Measurements from ENCODE around the gene NKD2.

NKD2 gene

GRCh38 chr5:978693-979092, 29.9 kb upstream of the NKD2 start:
- DNase-seq (ENCODE audit: low read depth in 1 of 2, low spot score in 1 of 2): no peak

GRCh38 chr5:979100-979817, 29.3 kb upstream of the NKD2 start:
- no peak for DNase-seq (ENCODE audit: low read depth in 1 of 2, low spot score in 1 of 2)

- no peak for DNase-seq (ENCODE audit: low read depth in 1 of 2, low spot score in 1 of 2)
Observed at GRCh38 chr5:980001-980588, 28.5 kb upstream of the NKD2 start.

- DNase-seq (ENCODE audit: low read depth in 1 of 2, low spot score in 1 of 2): no peak
Observed at GRCh38 chr5:980966-981365, 27.6 kb upstream of the NKD2 start.

- DNase-seq (ENCODE audit: low read depth in 1 of 2, low spot score in 1 of 2): no peak
Observed at GRCh38 chr5:981456-981855, 27.1 kb upstream of the NKD2 start.

GRCh38 chr5:982377-983237, 26.0 kb upstream of the NKD2 start:
- DNase-seq (ENCODE audit: low read depth in 1 of 2, low spot score in 1 of 2): no peak

- DNase-seq (ENCODE audit: low read depth in 1 of 2, low spot score in 1 of 2): no peak
Observed at GRCh38 chr5:983238-983524, 25.4 kb upstream of the NKD2 start.

- no peak for DNase-seq (ENCODE audit: low read depth in 1 of 2, low spot score in 1 of 2)
Observed at GRCh38 chr5:983568-983967, 25.0 kb upstream of the NKD2 start.

- DNase-seq (ENCODE audit: low read depth in 1 of 2, low spot score in 1 of 2): no peak
Observed at GRCh38 chr5:984774-985173, 23.8 kb upstream of the NKD2 start.

- no peak for DNase-seq (ENCODE audit: low read depth in 1 of 2, low spot score in 1 of 2)
Observed at GRCh38 chr5:987761-988160, 20.8 kb upstream of the NKD2 start.

- DNase-seq (ENCODE audit: low read depth in 1 of 2, low spot score in 1 of 2): no peak
Observed at GRCh38 chr5:988322-988721, 20.3 kb upstream of the NKD2 start.

- DNase-seq (ENCODE audit: low read depth in 1 of 2, low spot score in 1 of 2): no peak
Observed at GRCh38 chr5:989961-990530, 18.6 kb upstream of the NKD2 start.

- no peak for DNase-seq (ENCODE audit: low read depth in 1 of 2, low spot score in 1 of 2)
Observed at GRCh38 chr5:991472-992267, 16.9 kb upstream of the NKD2 start.

- no peak for DNase-seq (ENCODE audit: low read depth in 1 of 2, low spot score in 1 of 2)
Observed at GRCh38 chr5:994272-994607, 14.4 kb upstream of the NKD2 start.

- no peak for DNase-seq (ENCODE audit: low read depth in 1 of 2, low spot score in 1 of 2)
Observed at GRCh38 chr5:994821-995220, 13.8 kb upstream of the NKD2 start.

- DNase-seq (ENCODE audit: low read depth in 1 of 2, low spot score in 1 of 2): no peak
Observed at GRCh38 chr5:995318-995717, 13.3 kb upstream of the NKD2 start.

GRCh38 chr5:997001-997474, 11.6 kb upstream of the NKD2 start:
- DNase-seq (ENCODE audit: low read depth in 1 of 2, low spot score in 1 of 2): no peak

- DNase-seq (ENCODE audit: low read depth in 1 of 2, low spot score in 1 of 2): no peak
Observed at GRCh38 chr5:997711-998110, 10.9 kb upstream of the NKD2 start.

- DNase-seq (ENCODE audit: low read depth in 1 of 2, low spot score in 1 of 2): no peak
Observed at GRCh38 chr5:998246-999031, 10.2 kb upstream of the NKD2 start.

- no peak for DNase-seq (ENCODE audit: low read depth in 1 of 2, low spot score in 1 of 2)
Observed at GRCh38 chr5:999032-999501, 9.5 kb upstream of the NKD2 start.
